Muscle of leg (tissue), 11 donors: Measurements from ENCODE around the gene RASA3. TPM values are rescaled to one million over a fixed set of nuclear protein-coding genes. Genes with fewer than 3 reads are reported as not detected.
"Not testable (repeated sequence)": the region's sequence is repeated elsewhere in the genome, so short reads cannot be mapped to it uniquely, and the experiment has no call there.

Experiments
- DNase-seq: peaks from one replicate; pipeline ENCODE4 v3.0.0; 2013
- H3K27ac ChIP-seq: one replicate; pipeline ENCODE4 v1.5.1; 2013; ENCODE audit warnings: mild to moderate bottlenecking, low read length, control low read depth
- H3K27me3 ChIP-seq: one replicate; pipeline ENCODE4 v1.6.1; 2013; ENCODE audit warnings: low read length; ENCODE audit not compliant: control insufficient read depth, insufficient read depth
- H3K36me3 ChIP-seq: one replicate; pipeline ENCODE4 v1.6.1; 2013; ENCODE audit warnings: low read length; ENCODE audit not compliant: control insufficient read depth, insufficient read depth
- H3K4me1 ChIP-seq: one replicate; pipeline ENCODE4 v1.6.1; 2013; ENCODE audit warnings: low read length; ENCODE audit not compliant: control insufficient read depth, insufficient read depth
- H3K4me3 ChIP-seq: one replicate; pipeline ENCODE4 v1.5.1; 2013; ENCODE audit warnings: low read length, control low read depth
- H3K9me3 ChIP-seq: replicated peaks from 2 replicates; pipeline ENCODE4 v1.6.1; 2013; ENCODE audit warnings: low read depth, low read length; ENCODE audit not compliant: control insufficient read depth
- WGBS: methylation state at CpG from one replicate; pipeline ENCODE4 v1.1.5; 2013; ENCODE audit warnings: missing lambda C conversion rate; ENCODE audit not compliant: insufficient coverage; 5-methylcytosine and 5-hydroxymethylcytosine counted together
- polyA plus RNA-seq, 8 donors: library from polyadenylated mRNA; unstranded; fragments of 120-200 nt; gene quantifications; one replicate each; pipeline versions ENCODE4 v1.2.1 to v1.2.3, GENCODE V29; 2013; ENCODE audit warnings: inconsistent platforms in 1 of 8, low replicate concordance in 1 of 8; ENCODE audit not compliant: insufficient read length in 8 of 8, insufficient read depth in 1 of 8
- total RNA-seq: library from RNA; stranded (reverse); fragments of 120-200 nt; gene quantifications from one replicate; pipeline ENCODE4 v1.2.4, GENCODE V29; 2013

RASA3 gene
- total and polyA plus RNA-seq, 9 donors: 15.9 to 27.2 (median 21.6) TPM

DNA sequence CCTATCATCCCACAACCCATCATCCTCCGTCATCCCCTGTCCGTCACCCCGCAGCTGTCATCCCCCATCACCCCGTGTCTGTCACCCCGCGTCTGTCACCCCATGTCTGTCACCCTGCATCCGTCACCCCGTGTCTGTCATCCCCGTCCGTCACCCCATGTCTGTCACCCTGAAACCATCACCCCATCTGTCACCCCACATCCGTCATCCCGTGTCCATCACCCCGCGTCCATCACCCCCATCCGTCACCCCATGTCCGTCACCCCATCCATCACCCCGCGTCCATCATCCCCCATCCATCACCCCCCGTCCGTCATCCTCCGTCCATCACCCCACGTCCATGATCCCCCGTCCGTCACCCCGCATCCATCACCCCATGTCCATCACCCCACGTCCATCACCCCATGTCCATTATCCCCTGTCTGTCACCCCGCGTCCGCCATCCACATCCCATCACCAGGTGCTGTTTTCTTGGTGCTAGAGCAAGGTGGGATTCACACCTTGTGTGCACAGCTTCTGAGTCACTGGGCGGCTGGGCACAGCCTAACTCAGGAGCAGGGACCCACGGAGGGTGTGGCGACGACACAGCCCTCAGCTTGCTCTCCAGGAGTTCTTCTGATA is 24.2 kb downstream of the RASA3 start:
- 90% methylated on average over 29 of the region's 33 CpGs for WGBS
- Histone ChIP-seq H3K4me1 (peaks cover 75% of the 10 kb centered on the region), H3K27me3 (no peaks in the 10 kb centered on the region), H3K9me3 (no peaks in the 10 kb centered on the region), H3K4me3 (no peak overlapping the region), H3K36me3 (peaks cover 10% of the 10 kb centered on the region), H3K27ac (peak overlapping the region; percentile 57)
- DNase-seq: no peak

DNA sequence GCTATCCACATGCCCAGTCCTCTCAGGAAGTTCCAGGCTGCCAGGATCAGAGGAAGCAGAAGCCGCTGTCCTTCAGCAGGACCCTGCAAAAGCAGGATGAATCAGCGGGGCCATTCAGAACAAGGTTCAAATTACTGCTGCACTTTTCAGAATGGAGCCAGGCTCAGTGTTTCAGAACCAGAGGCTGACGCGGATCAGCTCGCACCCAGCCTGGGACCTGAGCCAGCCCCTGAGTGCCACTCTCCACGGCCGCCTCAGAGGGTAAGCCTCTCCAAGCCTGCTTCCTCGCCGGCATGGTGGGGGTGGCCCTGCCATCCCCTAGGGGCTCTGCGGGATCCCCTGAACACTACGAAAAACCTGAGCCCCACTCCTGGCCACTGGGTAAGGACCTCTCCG is 24.7 kb downstream of the RASA3 start:
- Histone ChIP-seq H3K4me3 (no peak overlapping the region), H3K27me3 (no peaks in the 10 kb centered on the region), H3K9me3 (no peaks in the 10 kb centered on the region), H3K36me3 (peaks cover 6% of the 10 kb centered on the region), H3K4me1 (peaks cover 73% of the 10 kb centered on the region), H3K27ac (peak overlapping the region; percentile 57)
- peak; percentile 78 for DNase-seq
- WGBS: 52% methylated on average over 12 of the region's 12 CpGs

DNA sequence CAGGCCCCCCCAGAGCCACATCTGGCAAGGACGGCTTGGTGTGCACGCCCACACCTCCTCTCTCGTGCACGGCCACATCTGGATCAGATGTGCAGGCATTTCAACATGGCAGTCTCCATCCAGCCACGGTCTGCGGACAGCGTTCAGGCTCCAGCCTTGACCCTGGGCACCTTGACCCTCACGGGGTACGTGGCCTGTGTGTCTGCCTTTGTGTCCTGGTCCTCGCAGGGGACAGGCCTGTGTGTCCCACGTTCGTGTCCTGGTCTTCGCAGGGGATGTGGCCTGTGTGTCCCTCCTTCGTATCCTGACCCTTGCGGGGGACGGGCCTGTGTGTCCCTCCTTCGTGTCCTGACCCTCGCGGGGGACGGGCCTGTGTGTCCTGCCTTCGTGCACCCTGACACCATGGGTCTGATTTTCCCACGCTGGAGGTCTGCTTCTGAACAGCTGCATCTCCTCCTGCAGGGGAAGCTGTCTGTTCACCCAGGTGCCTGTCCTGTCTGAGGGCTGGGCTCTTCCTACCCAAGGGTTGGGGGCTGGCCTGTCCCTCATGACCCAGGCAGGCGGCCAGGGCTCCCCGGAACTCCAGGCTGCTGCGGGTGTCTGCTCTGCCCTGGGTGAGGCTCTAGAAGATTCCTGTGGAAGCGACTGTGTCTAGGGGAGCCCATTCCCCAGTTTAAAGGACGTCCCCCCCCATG is 25.3 kb downstream of the RASA3 start:
- peaks cover 73% of the 10 kb centered on the region for H3K4me1 ChIP-seq
- peak overlapping the region; percentile 57 for H3K27ac ChIP-seq
- no peaks in the 10 kb centered on the region for H3K27me3 ChIP-seq
- 61% methylated on average over 23 of the region's 27 CpGs for WGBS
- peaks cover 6% of the 10 kb centered on the region for H3K36me3 ChIP-seq
- H3K9me3 ChIP-seq: no peaks in the 10 kb centered on the region
- no peak overlapping the region for H3K4me3 ChIP-seq
- DNase-seq: no peak

DNA sequence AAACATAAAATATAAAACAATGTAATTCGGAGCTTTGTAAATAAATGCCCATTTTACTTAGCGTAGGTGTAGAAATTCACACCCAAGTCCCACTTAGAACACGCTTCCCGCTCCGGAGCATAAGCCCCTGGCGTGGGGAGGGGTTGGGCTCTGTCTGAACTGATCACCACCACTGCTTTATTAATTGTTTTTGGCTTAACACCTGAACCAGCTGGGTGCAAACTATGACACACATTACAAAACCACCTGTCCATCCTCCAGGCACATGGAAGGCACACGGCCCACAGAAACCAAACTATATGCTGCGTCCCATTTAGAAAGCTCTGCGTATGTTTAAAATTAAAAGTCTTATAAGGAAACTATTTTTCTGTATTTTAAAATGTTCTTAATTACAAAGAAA is 25.9 kb downstream of the RASA3 start:
- WGBS: no CpG with 5 or more reads among the region's 9 CpGs
- DNase-seq: no peak
- H3K27ac ChIP-seq: no peak overlapping the region
- peaks cover 6% of the 10 kb centered on the region for H3K36me3 ChIP-seq
- H3K9me3 ChIP-seq: no peaks in the 10 kb centered on the region
- H3K27me3 ChIP-seq: no peaks in the 10 kb centered on the region
- no peak overlapping the region for H3K4me3 ChIP-seq
- peaks cover 73% of the 10 kb centered on the region for H3K4me1 ChIP-seq

DNA sequence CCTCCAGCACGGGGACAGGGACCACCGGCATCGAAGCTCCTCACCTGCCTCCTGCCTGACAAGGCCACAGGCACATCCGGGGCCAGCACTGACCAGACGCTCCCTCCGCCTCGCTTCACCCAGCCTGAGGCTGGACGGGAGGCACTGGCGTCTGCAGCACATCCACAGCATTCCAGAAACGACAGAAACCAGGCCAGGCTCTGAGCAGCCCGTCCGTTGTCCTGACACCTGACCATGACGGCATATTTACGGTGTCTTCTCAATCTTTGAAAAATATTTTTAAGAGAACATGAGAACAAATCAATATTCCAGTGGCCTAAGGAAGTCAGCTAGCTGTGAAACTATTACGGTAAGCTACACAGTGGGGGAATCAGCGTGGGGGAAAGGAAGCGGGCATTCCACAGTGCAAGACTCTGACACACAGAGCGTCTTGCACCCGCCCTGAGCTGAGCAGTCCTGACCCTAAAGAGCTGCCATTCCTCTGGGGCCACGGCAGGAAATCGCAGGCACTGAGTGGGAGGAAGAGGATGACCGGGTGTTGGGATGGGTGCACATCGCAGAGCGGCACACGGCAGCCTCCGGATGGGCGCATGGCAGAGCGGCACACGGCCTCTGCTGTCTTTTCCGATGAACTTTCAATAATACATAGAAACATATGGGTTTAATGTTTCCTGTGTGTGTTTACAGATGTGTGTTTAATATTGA is 26.8 kb downstream of the RASA3 start:
- no peak overlapping the region for H3K27ac ChIP-seq
- peaks cover 77% of the 10 kb centered on the region for H3K4me1 ChIP-seq
- H3K27me3 ChIP-seq: no peaks in the 10 kb centered on the region
- H3K36me3 ChIP-seq: peaks cover 6% of the 10 kb centered on the region
- H3K9me3 ChIP-seq: no peaks in the 10 kb centered on the region
- DNase-seq: no peak
- H3K4me3 ChIP-seq: no peak overlapping the region
- 46% methylated on average over 16 of the region's 30 CpGs for WGBS

DNA sequence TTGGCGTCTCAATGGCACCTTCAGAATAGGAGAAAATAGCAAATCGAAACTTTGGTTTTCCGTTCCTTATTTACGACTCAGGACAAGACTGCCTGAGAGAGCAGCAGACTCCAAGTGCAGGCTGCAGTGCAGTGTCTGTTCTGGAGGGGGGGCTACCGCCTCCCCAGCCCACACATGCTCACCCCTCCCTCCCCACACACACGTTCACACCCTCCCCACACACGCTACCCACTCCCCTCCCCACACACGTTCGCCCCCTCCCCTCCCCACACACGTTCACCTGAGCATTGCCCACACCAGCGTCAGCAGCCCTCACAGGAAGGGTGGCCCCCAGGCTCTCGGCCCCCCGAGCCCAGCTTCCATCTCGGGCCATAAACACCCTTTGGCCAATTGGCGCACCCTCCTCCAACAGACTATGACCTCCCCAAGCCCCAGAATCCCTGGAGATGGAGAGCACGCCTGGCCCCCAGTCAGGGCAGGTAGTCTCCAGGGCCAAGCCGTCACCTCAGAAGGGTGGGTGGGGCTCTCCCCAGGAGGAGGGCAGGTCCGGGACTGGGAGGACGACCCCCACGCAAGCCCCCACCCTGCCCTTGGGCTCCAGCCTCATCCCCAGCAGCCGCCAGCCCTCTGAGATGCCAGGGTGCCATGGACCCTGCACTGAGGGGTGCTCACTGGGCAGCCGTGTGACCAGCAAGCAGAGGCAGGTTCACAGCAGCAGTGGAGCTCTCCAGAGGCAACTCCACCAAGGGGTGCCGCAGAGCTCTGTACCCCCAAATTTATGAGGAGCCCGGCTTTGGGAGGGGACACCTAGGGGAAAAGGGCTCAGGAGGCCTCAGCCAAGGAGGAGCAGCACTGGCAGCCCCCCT is 27.5 kb downstream of the RASA3 start:
- H3K27ac ChIP-seq: no peak overlapping the region
- H3K27me3 ChIP-seq: no peaks in the 10 kb centered on the region
- H3K4me1 ChIP-seq: peaks cover 77% of the 10 kb centered on the region
- no peak for DNase-seq
- H3K9me3 ChIP-seq: no peaks in the 10 kb centered on the region
- 65% methylated on average over 14 of the region's 24 CpGs for WGBS
- H3K4me3 ChIP-seq: no peak overlapping the region
- peaks cover 6% of the 10 kb centered on the region for H3K36me3 ChIP-seq

DNA sequence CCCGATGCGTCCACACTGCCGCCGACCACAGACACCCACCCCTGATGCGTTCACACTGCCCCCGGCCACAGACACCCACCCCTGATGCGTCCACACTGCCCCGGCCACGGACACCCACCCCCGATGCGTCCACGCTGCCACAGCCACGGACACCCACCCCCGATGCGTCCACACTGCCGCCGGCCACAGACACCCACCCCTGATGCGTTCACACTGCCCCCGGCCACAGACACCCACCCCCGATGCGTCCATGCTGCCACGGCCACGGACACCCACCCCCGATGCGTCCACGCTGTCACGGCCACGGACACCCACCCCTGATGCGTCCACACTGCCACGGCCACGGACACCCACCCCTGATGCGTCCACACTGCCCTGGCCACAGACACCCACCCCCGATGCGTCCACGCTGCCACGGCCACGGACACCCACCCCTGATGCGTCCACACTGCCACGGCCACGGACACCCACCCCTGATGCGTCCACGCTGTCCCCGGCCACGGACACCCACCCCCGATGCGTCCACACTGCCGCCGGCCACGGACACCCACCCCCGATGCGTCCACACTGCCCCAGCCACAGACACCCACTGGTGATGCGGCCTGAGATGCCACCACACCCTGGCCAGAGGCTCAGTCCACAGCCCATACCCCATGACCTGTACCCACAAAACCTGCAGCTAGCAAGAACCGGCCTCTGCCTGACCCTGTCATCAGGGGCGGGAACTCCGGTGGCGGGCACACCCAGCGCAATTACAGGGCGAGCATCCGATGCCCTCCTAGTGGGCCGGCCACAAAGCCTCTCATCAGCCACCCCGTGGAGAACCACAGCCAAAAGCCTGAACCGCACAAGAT is 28.4 kb downstream of the RASA3 start:
- WGBS: 90% methylated on average over 22 of the region's 62 CpGs
- Histone ChIP-seq H3K4me3 (no peak overlapping the region), H3K4me1 (peaks cover 73% of the 10 kb centered on the region), H3K9me3 (no peaks in the 10 kb centered on the region), H3K27ac (no peak overlapping the region), H3K27me3 (no peaks in the 10 kb centered on the region), H3K36me3 (peaks cover 6% of the 10 kb centered on the region)
- DNase-seq: no peak

DNA sequence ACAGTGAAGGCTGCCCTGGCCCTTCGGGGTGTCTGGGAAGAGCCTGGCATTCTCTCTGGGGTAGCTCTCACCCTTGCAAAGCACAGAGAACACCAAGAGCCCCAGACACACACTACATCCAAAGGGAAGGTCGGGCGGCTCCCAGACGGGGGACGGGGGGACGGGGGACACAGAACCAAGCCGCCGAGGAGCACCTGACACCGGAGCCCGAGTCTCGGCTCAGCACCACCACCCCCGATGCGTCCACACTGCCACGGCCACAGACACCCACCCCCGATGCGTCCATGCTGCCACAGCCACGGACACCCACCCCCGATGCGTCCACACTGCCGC is 29.2 kb downstream of the RASA3 start:
- not testable (repeated sequence) for DNase-seq
- peaks cover 72% of the 10 kb centered on the region for H3K4me1 ChIP-seq

DNA sequence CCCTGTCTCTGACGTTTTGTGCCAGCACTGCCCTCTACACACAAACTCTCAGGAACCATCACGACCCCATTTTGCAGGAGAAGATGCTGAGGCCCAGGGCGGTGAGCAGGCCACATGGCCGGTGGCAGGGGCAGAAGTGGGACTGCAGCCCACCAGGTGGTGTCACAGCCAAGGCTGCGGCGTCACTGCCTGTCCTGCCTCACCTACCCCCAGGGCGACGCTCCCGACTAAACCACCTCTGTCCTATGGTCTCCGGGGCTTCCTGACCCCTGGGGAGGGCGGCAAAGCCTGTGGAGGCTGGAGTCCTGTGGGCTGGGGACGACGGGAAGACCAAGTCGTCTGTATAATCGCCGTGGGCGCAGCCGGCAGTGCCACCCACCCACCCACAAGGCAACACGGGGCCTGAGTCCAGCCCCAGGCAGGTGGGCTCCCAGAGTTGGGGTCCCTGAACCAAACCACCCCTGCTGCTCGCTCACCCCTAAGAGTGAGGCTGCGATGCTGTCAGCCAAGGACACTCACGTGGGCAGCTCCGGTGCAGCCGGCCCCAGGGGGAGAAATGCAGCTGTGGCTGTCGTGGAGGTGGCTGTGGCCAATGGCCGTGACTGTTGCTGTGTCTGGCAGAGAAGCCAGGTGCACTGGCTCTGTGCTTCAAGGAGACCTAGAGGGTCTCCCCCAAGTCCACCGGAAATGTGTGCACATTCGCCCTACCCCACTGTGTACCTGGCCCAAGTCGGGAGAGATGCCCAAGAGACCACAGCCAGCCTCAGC is 29.7 kb downstream of the RASA3 start:
- H3K4me3 ChIP-seq: no peak overlapping the region
- H3K4me1 ChIP-seq: peaks cover 72% of the 10 kb centered on the region
- WGBS: 74% methylated on average over 17 of the region's 29 CpGs
- H3K27me3 ChIP-seq: no peaks in the 10 kb centered on the region
- no peak for DNase-seq
- no peaks in the 10 kb centered on the region for H3K36me3 ChIP-seq
- H3K27ac ChIP-seq: peak overlapping the region; percentile 20
- H3K9me3 ChIP-seq: no peaks in the 10 kb centered on the region

More for the DNA sequence above, 29.2 kb downstream of the RASA3 start:
- not testable (repeated sequence) for H3K9me3 ChIP-seq, H3K4me3 ChIP-seq, H3K36me3 ChIP-seq, H3K27ac ChIP-seq, H3K27me3 ChIP-seq
- 100% methylated on average over 1 of the region's 20 CpGs for WGBS
